Bronchial epithelial cell (primary cell): Measurements from ENCODE around the gene SPAG17. TPM values are rescaled to one million over a fixed set of nuclear protein-coding genes. Genes with fewer than 3 reads are reported as not detected.
"Not testable (repeated sequence)": the region's sequence is repeated elsewhere in the genome, so short reads cannot be mapped to it uniquely, and the experiment has no call there.

Source experiments
- DNase-seq: peaks from one replicate; pipeline ENCODE4 v3.0.0-alpha.2; 2010; ENCODE audit warnings: low read depth
- FAIRE-seq: peaks from 2 replicates; lab custom pipeline; 2011; peaks lifted over from hg19 to GRCh38; lab: Jason Lieb, UNC
- H3K27me3 ChIP-seq: 2 replicates; pipeline ENCODE4 v1.5.1; 2011; ENCODE audit warnings: low read length; ENCODE audit not compliant: control insufficient read depth, insufficient read depth
- H3K36me3 ChIP-seq: 2 replicates; pipeline ENCODE4 v1.5.1; 2011; ENCODE audit warnings: low read length; ENCODE audit not compliant: control insufficient read depth, insufficient read depth
- H3K4me3 ChIP-seq: 2 replicates; pipeline ENCODE4 v1.5.1; 2011; ENCODE audit warnings: mild to moderate bottlenecking, low read depth, low read length, control low read depth
- CTCF ChIP-seq: IDR thresholded peaks from 2 replicates; pipeline ENCODE4 v1.5.1; 2011; ENCODE audit warnings: mild to moderate bottlenecking, moderate library complexity, low read length, control low read depth, inconsistent platforms; ENCODE audit not compliant: insufficient read depth, severe bottlenecking
- total RNA-seq: library from RNA; depleted of rRNA; stranded (reverse); fragments of >200 nt; gene quantifications from 2 replicates; pipeline ENCODE4 v1.2.1, GENCODE V29; 2014

SPAG17 gene
- total RNA-seq, 1 donor from 2014 or later, result under 0.01 TPM

GRCh38 chr1:117932576-117932975 is 252.5 kb downstream of the SPAG17 start:
- H3K4me3 ChIP-seq, result no peak overlapping the region
- H3K36me3 ChIP-seq, result peaks cover 8% of the 10 kb centered on the region
- H3K27me3 ChIP-seq, result no peaks in the 10 kb centered on the region
- no peak for TF ChIP-seq CTCF
- DNase-seq (peak; percentile 81), FAIRE-seq (no peak)

GRCh38 chr1:117930484-117930883 is 254.5 kb downstream of the SPAG17 start:
- Histone ChIP-seq H3K36me3 (peaks cover 6% of the 10 kb centered on the region), H3K27me3 (no peaks in the 10 kb centered on the region), H3K4me3 (peak overlapping the region; percentile 92)
- TF ChIP-seq CTCF, result no peak
- no peak for FAIRE-seq
- DNase-seq, result peak; percentile 2

- TF ChIP-seq CTCF, result no peak
- FAIRE-seq, result no peak
- peaks cover 6% of the 10 kb centered on the region for H3K36me3 ChIP-seq
- H3K27me3 ChIP-seq, result no peaks in the 10 kb centered on the region
- peak overlapping the region; percentile 92 for H3K4me3 ChIP-seq
- DNase-seq, result no peak
Observed at GRCh38 chr1:117930173-117930447, 254.9 kb downstream of the SPAG17 start.

GRCh38 chr1:117929343-117930172 is 255.5 kb downstream of the SPAG17 start, which contains the start of the genes GDAP2 and WDR3:
Gene GDAP2, minus strand, starts transcription at chr1:117929621. Its CDS starts 9,264 bp downstream, at chr1:117920357.
Gene WDR3, plus strand, starts transcription at chr1:117929739. Its CDS starts 3,581 bp downstream, at chr1:117933320.
- Histone ChIP-seq H3K36me3 (peaks cover 5% of the 10 kb centered on the region), H3K27me3 (no peaks in the 10 kb centered on the region), H3K4me3 (peak within 1 kb of the TSS; percentile 92)
- DNase-seq (peak; percentile 97), FAIRE-seq (no peak)
- no peak for TF ChIP-seq CTCF

GRCh38 chr1:117928881-117929342 is 256.1 kb downstream of the SPAG17 start:
- Histone ChIP-seq H3K36me3 (peaks cover 4% of the 10 kb centered on the region), H3K27me3 (no peaks in the 10 kb centered on the region), H3K4me3 (peak overlapping the region; percentile 92)
- TF ChIP-seq CTCF, result peak; percentile 31
- peak; percentile 63 for DNase-seq
- FAIRE-seq, result no peak

- H3K4me3 ChIP-seq, result no peak overlapping the region
- H3K27me3 ChIP-seq, result no peaks in the 10 kb centered on the region
- FAIRE-seq (no peak), DNase-seq (no peak)
- no peak for TF ChIP-seq CTCF
- no peaks in the 10 kb centered on the region for H3K36me3 ChIP-seq
Observed at GRCh38 chr1:117925981-117926380, 259.0 kb downstream of the SPAG17 start.

- not testable (repeated sequence) for H3K27me3 ChIP-seq, FAIRE-seq, H3K36me3 ChIP-seq, DNase-seq, H3K4me3 ChIP-seq
Observed at GRCh38 chr1:117922717-117923116, 262.3 kb downstream of the SPAG17 start.
